ENCODE data around the gene UBALD1.

UBALD1 gene

DNA sequence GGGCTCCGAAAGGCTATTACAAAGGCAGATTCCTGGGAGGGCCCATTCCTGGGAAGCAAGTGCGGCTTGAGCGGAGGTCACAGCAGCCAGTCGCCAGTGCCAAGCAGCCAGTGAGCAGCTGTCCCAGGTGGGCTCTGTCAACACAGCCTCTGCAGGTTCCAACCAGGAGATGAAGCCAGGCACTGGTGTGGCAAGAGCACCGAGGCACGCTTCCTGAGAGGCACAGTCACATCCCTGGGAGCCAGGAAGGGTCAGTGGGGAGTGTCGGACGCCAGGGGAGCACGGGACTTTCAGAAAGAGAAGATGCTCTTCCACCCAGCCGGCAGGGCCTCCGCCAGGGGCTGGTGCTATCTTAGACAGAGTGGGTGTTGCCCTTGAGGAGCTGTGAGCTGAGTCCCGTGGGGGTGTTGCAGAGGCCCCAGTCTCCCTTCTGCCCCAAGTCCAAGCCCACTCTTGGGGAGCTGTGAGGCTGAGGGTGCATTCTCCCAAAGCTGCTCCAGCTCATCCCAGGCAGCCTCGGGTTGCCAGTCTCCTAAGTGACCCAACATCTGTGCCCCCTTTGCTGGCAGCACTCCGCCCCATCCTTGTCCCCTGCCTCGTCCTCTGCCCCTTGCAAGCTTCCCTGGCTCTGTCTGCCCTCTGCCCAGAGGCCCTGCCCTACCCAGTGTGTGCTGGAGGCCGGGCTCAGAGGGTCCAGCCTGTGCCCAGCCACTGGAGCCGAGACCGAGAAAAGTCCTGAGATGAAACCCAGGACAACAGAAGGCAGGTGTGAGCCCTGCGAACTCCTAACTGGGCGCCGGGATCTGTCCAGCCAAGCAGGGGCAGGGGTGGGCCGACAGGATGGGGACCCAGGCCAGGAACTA, 6.6 kb downstream of the UBALD1 start:
- Histone ChIP-seq H3K4me2 (ENCODE audit: low read length, poor library complexity, severe bottlenecking) (no peak overlapping the region), H3K27ac (ENCODE audit: low read length, poor library complexity, severe bottlenecking) (no peak overlapping the region), H3K27me3 (ENCODE audit: control insufficient read depth in 1 of 2, insufficient read depth in 1 of 2, low read length in 2 of 2) (peaks cover 0 to 22% of the 10 kb centered on the region in 2 experiments), H4K8ac (ENCODE audit: low read length) (no peak overlapping the region), H2AK5ac (ENCODE audit: low read length, severe bottlenecking) (no peak overlapping the region), H3K4me1 (ENCODE audit: control insufficient read depth, insufficient read depth, low read depth, low read length) (peaks cover 49% of the 10 kb centered on the region), H3K4ac (ENCODE audit: low read depth in 1 of 2, low read length in 2 of 2) (no peak overlapping the region), H3K79me1 (replicated peaks; ENCODE audit: low read length, poor library complexity, severe bottlenecking) (peaks cover 41% of the 10 kb centered on the region), H2BK15ac (ENCODE audit: low read depth, poor library complexity, severe bottlenecking) (no peak overlapping the region), H2BK5ac (ENCODE audit: low read depth, low read length, poor library complexity, severe bottlenecking) (no peak overlapping the region), H3K4me3 (ENCODE audit: insufficient read depth in 1 of 2, low read depth in 1 of 2, low read length in 2 of 2) (no peak overlapping the region), H2BK120ac (ENCODE audit: low read depth, low read length) (no peak overlapping the region), H3K9ac (ENCODE audit: low read length) (no peak overlapping the region), H3K36me3 (ENCODE audit: control insufficient read depth in 1 of 2, insufficient read depth in 2 of 2, low read depth in 1 of 2, low read length in 2 of 2) (peaks cover 19 to 61% of the 10 kb centered on the region in 2 experiments), H2AFZ (ENCODE audit: low read depth, low read length) (no peak overlapping the region), H3K14ac (ENCODE audit: low read length in 2 of 2) (no peak overlapping the region), H4K91ac (ENCODE audit: low read length) (no peak overlapping the region), H3K18ac (ENCODE audit: low read depth in 1 of 2, low read length in 2 of 2) (no peak overlapping the region), H2BK12ac (ENCODE audit: low read length in 2 of 2) (no peak overlapping the region), H3K23ac (ENCODE audit: low read length in 2 of 2) (no peak overlapping the region), H3K9me3 (ENCODE audit: control insufficient read depth, low read length) (no peaks in the 10 kb centered on the region)
- 95% methylated on average over 22 of the region's 22 CpGs for WGBS
- no peak for DNase-seq

DNA sequence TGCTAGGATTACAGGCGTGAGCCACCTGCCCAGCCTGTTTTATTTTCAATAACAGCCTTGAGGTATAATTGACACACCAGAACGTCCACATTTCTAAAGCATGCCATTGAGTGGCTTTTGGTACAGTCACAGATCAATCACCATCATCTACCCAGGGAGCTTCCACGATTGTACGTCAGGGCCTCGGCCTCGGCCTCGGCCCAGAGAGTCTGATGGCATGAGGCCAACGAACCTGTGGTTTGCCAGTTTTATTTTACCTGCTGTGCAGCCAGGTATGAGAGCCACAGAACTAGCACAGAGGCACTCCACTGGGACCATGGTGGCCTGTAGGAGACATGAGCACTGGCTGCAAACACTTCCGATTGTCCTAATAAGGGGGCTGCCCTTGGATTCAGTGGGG, 8.3 kb downstream of the UBALD1 start:
- H3K4me3 ChIP-seq (ENCODE audit: insufficient read depth in 1 of 2, low read depth in 1 of 2, low read length in 2 of 2): no peak overlapping the region
- H3K27me3 ChIP-seq (ENCODE audit: control insufficient read depth in 1 of 2, insufficient read depth in 1 of 2, low read length in 2 of 2): peaks cover 8 to 39% of the 10 kb centered on the region in 2 experiments
- no peak overlapping the region for H3K23ac ChIP-seq (ENCODE audit: low read length in 2 of 2)
- H3K4me1 ChIP-seq (ENCODE audit: control insufficient read depth, insufficient read depth, low read depth, low read length): peaks cover 47% of the 10 kb centered on the region
- 95% methylated on average over 9 of the region's 9 CpGs for WGBS
- no peak overlapping the region for H3K4ac ChIP-seq (ENCODE audit: low read depth in 1 of 2, low read length in 2 of 2)
- no peak overlapping the region for H3K27ac ChIP-seq (ENCODE audit: low read length, poor library complexity, severe bottlenecking)
- no peak overlapping the region for H4K91ac ChIP-seq (ENCODE audit: low read length)
- no peak overlapping the region for H3K18ac ChIP-seq (ENCODE audit: low read depth in 1 of 2, low read length in 2 of 2)
- no peak overlapping the region for H2AK5ac ChIP-seq (ENCODE audit: low read length, severe bottlenecking)
- no peak overlapping the region for H2BK120ac ChIP-seq (ENCODE audit: low read depth, low read length)
- no peak for DNase-seq
- no peaks in the 10 kb centered on the region for H3K9me3 ChIP-seq (ENCODE audit: control insufficient read depth, low read length)
- H2BK15ac ChIP-seq (ENCODE audit: low read depth, poor library complexity, severe bottlenecking): no peak overlapping the region
- no peak overlapping the region for H2AFZ ChIP-seq (ENCODE audit: low read depth, low read length)
- no peak overlapping the region for H2BK12ac ChIP-seq (ENCODE audit: low read length in 2 of 2)
- peaks cover 19 to 56% of the 10 kb centered on the region in 2 experiments for H3K36me3 ChIP-seq (ENCODE audit: control insufficient read depth in 1 of 2, insufficient read depth in 2 of 2, low read depth in 1 of 2, low read length in 2 of 2)
- H3K4me2 ChIP-seq (ENCODE audit: low read length, poor library complexity, severe bottlenecking): no peak overlapping the region
- H4K8ac ChIP-seq (ENCODE audit: low read length): no peak overlapping the region
- peaks cover 40% of the 10 kb centered on the region for H3K79me1 ChIP-seq (replicated peaks; ENCODE audit: low read length, poor library complexity, severe bottlenecking)
- H3K9ac ChIP-seq (ENCODE audit: low read length): no peak overlapping the region
- no peak overlapping the region for H3K14ac ChIP-seq (ENCODE audit: low read length in 2 of 2)
- no peak overlapping the region for H2BK5ac ChIP-seq (ENCODE audit: low read depth, low read length, poor library complexity, severe bottlenecking)

DNA sequence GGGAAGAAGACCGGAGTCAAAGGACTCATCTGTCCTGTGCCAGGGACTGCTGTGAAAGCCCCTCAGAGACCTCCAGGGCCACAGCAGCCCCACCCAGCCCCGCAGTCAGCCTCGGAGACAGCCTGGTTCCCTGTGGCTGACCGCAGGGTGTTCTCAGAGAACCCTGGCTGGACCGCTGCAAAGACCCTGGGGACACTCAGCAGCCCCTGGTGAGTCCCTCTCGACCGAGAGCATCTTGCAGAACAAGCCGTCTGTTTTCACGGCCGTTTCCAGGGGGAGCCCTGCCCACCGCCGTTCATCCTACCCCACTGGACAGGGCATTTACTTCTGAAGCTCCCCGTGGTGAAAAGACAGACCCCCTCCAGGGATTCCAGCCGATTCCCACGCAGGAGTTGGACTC, 10.3 kb downstream of the UBALD1 start:
- Histone ChIP-seq H3K4me3 (ENCODE audit: insufficient read depth in 1 of 2, low read depth in 1 of 2, low read length in 2 of 2) (no peak overlapping the region), H3K4ac (ENCODE audit: low read depth in 1 of 2, low read length in 2 of 2) (no peak overlapping the region), H4K91ac (ENCODE audit: low read length) (peak overlapping the region; percentile 40), H4K8ac (ENCODE audit: low read length) (no peak overlapping the region), H3K27me3 (ENCODE audit: control insufficient read depth in 1 of 2, insufficient read depth in 1 of 2, low read length in 2 of 2) (peaks cover 10 to 49% of the 10 kb centered on the region in 2 experiments), H3K4me1 (ENCODE audit: control insufficient read depth, insufficient read depth, low read depth, low read length) (peaks cover 31% of the 10 kb centered on the region), H3K79me1 (replicated peaks; ENCODE audit: low read length, poor library complexity, severe bottlenecking) (peaks cover 23% of the 10 kb centered on the region), H3K9ac (ENCODE audit: low read length) (no peak overlapping the region), H3K9me3 (ENCODE audit: control insufficient read depth, low read length) (no peaks in the 10 kb centered on the region), H3K14ac (ENCODE audit: low read length in 2 of 2) (no peak overlapping the region), H2BK15ac (ENCODE audit: low read depth, poor library complexity, severe bottlenecking) (no peak overlapping the region), H3K36me3 (ENCODE audit: control insufficient read depth in 1 of 2, insufficient read depth in 2 of 2, low read depth in 1 of 2, low read length in 2 of 2) (peaks cover 19 to 37% of the 10 kb centered on the region in 2 experiments), H3K18ac (ENCODE audit: low read depth in 1 of 2, low read length in 2 of 2) (no peak overlapping the region), H2BK5ac (ENCODE audit: low read depth, low read length, poor library complexity, severe bottlenecking) (no peak overlapping the region), H2AFZ (ENCODE audit: low read depth, low read length) (no peak overlapping the region), H3K4me2 (ENCODE audit: low read length, poor library complexity, severe bottlenecking) (no peak overlapping the region), H3K23ac (ENCODE audit: low read length in 2 of 2) (no peak overlapping the region), H2AK5ac (ENCODE audit: low read length, severe bottlenecking) (no peak overlapping the region), H2BK12ac (ENCODE audit: low read length in 2 of 2) (no peak overlapping the region), H2BK120ac (ENCODE audit: low read depth, low read length) (no peak overlapping the region), H3K27ac (ENCODE audit: low read length, poor library complexity, severe bottlenecking) (no peak overlapping the region)
- DNase-seq: no peak
- 86% methylated on average over 15 of the region's 15 CpGs for WGBS

DNA sequence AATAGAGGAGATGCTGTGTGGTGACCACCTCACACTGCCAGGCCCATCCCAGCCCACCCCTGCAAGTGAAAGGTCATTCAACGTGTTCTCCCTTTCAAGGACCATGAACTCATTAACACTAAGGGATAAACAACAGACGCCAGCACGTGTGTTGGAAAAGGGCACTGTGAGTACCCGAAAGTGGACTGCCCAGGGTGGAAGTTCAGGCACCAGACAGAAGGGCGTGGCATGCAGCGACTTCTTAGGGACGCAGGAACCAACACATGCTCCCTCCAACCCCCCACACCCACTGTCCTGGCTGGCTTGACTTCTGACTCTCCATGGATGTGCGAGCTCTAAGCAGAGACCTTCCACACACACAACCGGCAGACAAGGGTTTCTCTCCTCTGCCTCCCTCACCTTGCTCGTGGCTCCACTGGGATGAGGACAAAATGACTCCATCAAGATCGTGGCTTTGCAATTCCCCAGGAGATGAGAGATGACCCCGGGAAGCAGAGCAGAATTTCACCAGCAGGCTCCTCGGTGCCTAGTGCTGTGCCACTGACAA, 11.0 kb downstream of the UBALD1 start:
- Histone ChIP-seq H2AK5ac (ENCODE audit: low read length, severe bottlenecking) (no peak overlapping the region), H4K8ac (ENCODE audit: low read length) (no peak overlapping the region), H3K27me3 (ENCODE audit: control insufficient read depth in 1 of 2, insufficient read depth in 1 of 2, low read length in 2 of 2) (peaks cover 10 to 56% of the 10 kb centered on the region in 2 experiments), H3K4me3 (ENCODE audit: insufficient read depth in 1 of 2, low read depth in 1 of 2, low read length in 2 of 2) (no peak overlapping the region), H3K14ac (ENCODE audit: low read length in 2 of 2) (no peak overlapping the region), H3K9me3 (ENCODE audit: control insufficient read depth, low read length) (no peaks in the 10 kb centered on the region), H3K23ac (ENCODE audit: low read length in 2 of 2) (no peak overlapping the region), H4K91ac (ENCODE audit: low read length) (no peak overlapping the region), H3K79me1 (replicated peaks; ENCODE audit: low read length, poor library complexity, severe bottlenecking) (peaks cover 19% of the 10 kb centered on the region), H2BK15ac (ENCODE audit: low read depth, poor library complexity, severe bottlenecking) (no peak overlapping the region), H3K4ac (ENCODE audit: low read depth in 1 of 2, low read length in 2 of 2) (no peak overlapping the region), H2AFZ (ENCODE audit: low read depth, low read length) (no peak overlapping the region), H3K4me1 (ENCODE audit: control insufficient read depth, insufficient read depth, low read depth, low read length) (peaks cover 33% of the 10 kb centered on the region), H3K4me2 (ENCODE audit: low read length, poor library complexity, severe bottlenecking) (no peak overlapping the region), H3K18ac (ENCODE audit: low read depth in 1 of 2, low read length in 2 of 2) (no peak overlapping the region), H3K9ac (ENCODE audit: low read length) (no peak overlapping the region), H2BK5ac (ENCODE audit: low read depth, low read length, poor library complexity, severe bottlenecking) (no peak overlapping the region), H3K36me3 (ENCODE audit: control insufficient read depth in 1 of 2, insufficient read depth in 2 of 2, low read depth in 1 of 2, low read length in 2 of 2) (peaks cover 14 to 30% of the 10 kb centered on the region in 2 experiments), H3K27ac (ENCODE audit: low read length, poor library complexity, severe bottlenecking) (no peak overlapping the region), H2BK120ac (ENCODE audit: low read depth, low read length) (no peak overlapping the region), H2BK12ac (ENCODE audit: low read length in 2 of 2) (no peak overlapping the region)
- 84% methylated on average over 13 of the region's 13 CpGs for WGBS
- no peak for DNase-seq
